Sigmoid colon (tissue), 4 donors: ENCODE results near the gene PDK2.

Source experiments
- EP300 ChIP-seq, 4 donors: sonication (generic); formaldehyde crosslinking; IDR thresholded peaks; one replicate each; pipeline ENCODE4 v1.6.1; 2017; ENCODE audit warnings: antibody characterized with exemption in 4 of 4
- TF ChIP-seq, protein P1 (sequence below), 4 experiments: fragments of 450-650 bp in 3 of 4; fragments of 200-600 bp in 1 of 4; IDR thresholded peaks; one replicate each; pipeline ENCODE4 v1.5.1; 2016 to 2019; ENCODE audit warnings: antibody characterized with exemption in 4 of 4, mild to moderate bottlenecking in 3 of 4, moderate library complexity in 2 of 4

DNA sequence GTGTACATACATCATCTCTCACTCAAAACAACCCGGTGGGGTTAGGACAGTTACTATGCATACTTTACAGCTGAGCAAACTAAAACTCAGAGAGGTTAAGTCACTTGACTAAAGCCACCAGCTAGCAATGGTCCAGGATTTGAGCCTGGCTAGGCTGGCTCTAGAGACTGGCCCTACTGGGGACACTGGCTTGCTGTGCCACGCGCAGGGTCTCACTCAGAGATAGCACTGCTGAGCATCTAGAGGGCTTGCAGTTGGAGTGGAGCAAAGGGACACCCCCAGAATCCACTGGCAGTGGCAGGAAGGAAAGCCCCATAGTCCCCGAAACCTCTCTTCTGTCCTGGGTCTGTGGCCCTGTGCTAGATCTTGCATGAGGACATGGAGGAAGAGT, 23.7 kb downstream of the PDK2 start:
- no peak for TF ChIP-seq EP300 (IDR thresholded peaks at IDR 0.05)
- TF ChIP-seq, protein P1, sequence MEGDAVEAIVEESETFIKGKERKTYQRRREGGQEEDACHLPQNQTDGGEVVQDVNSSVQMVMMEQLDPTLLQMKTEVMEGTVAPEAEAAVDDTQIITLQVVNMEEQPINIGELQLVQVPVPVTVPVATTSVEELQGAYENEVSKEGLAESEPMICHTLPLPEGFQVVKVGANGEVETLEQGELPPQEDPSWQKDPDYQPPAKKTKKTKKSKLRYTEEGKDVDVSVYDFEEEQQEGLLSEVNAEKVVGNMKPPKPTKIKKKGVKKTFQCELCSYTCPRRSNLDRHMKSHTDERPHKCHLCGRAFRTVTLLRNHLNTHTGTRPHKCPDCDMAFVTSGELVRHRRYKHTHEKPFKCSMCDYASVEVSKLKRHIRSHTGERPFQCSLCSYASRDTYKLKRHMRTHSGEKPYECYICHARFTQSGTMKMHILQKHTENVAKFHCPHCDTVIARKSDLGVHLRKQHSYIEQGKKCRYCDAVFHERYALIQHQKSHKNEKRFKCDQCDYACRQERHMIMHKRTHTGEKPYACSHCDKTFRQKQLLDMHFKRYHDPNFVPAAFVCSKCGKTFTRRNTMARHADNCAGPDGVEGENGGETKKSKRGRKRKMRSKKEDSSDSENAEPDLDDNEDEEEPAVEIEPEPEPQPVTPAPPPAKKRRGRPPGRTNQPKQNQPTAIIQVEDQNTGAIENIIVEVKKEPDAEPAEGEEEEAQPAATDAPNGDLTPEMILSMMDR (IDR thresholded peaks at IDR 0.05), result no peak
